ENCODE measurements around the gene STRADA. TPM values are rescaled to one million over a fixed set of nuclear protein-coding genes. Genes with fewer than 3 reads are reported as not detected.
A peak's percentile ranks its signal among the peaks of the same experiment; 100 is the strongest.

STRADA gene
- total RNA-seq, 2 experiments from 2014 or later = 73.2 to 76.3 TPM

DNA sequence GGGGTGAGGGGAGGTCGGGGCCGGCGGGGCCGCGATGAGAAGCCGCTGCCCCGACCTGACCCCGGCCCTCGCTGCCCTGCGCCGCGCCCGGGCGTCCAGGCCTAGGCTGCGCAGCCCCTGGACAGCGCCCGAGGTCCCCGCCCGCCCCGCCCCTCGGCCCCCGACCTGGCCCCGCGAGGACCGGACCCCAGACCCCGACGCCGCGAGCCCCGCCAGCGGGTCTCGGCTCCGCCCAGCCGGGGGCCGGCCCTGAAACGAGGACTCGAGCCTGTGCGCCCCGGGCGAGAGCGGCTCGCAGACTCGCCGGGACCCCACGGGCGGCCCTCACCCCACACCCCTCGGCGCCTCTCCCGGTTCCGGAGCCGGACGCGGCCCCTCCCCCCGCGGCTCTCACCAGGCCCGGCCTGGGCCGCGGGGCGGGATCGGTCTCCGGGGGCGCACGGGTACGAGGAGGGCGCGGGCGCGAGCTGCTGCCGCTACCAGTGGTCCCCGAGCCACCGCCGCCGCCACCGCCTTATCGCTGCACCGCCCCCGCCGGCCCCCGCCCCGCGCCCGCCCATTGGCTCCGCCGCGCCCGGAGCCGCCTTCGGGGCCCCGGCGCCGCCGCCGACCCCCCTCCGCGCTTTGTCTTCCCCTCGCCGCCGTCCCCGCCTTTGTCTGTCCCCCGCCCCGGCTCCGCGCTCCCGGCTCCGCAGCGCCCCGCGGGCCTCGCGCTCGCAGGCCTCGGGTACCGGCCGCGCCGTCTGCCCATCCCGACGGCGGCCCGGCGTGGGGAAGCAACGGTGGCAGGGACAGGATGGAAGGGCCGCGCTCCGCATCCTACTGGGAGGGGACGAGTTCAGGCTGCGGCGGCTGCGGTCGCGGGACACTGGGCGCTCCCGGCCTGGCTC, 41.7 kb downstream of the STRADA start, which contains the start of gene LIMD2:
Gene LIMD2 (minus strand): TSS at position 488 of the 890 bp plus-strand sequence. CDS start 827 bp downstream, outside the sequence.
- peaks cover 42% of the 10 kb centered on the region for H3K36me3 Mint-ChIP-seq (ENCODE audit: low read depth)
- H3K9me3 Mint-ChIP-seq = no peaks in the 10 kb centered on the region
- H3K4me1 Mint-ChIP-seq (ENCODE audit: low read depth) = peaks cover 69% of the 10 kb centered on the region
- peak; percentile 80 for DNase-seq
- CTCF ChIA-PET = interaction anchor here (1.9 kb wide), 1 partner anchor 43 kb away, joined by 6 read pairs; no protein-coding TSS in a partner anchor
- H3K27me3 Mint-ChIP-seq (ENCODE audit: low read depth) = no peaks in the 10 kb centered on the region
- H3K4me3 Mint-ChIP-seq = peak within 1 kb of the TSS; percentile 84
- intact Hi-C loops (cut with micrococcal nuclease) = loop anchor here (1.0 to 5.0 kb wide), 5 partner anchors 78 to 321 kb away; partner anchors contain the start of genes CYB561, DCAF7, ICAM2 and MAP3K3
- H3K27ac Mint-ChIP-seq = peak within 1 kb of the TSS; percentile 97

- peak; percentile 92 for DNase-seq
- peak overlapping the region; percentile 83 for H3K4me3 Mint-ChIP-seq
- CTCF ChIA-PET = interaction anchor here (0.9 to 1.6 kb wide), 13 partner anchors 9 to 273 kb away, joined by 3 to 14 read pairs (median 3); partner anchors contain the start of genes CCDC47 and DDX42
- no peaks in the 10 kb centered on the region for H3K27me3 Mint-ChIP-seq (ENCODE audit: low read depth)
- H3K36me3 Mint-ChIP-seq (ENCODE audit: low read depth) = peaks cover 39% of the 10 kb centered on the region
- H3K9me3 Mint-ChIP-seq = no peaks in the 10 kb centered on the region
- H3K27ac Mint-ChIP-seq = peak overlapping the region; percentile 92
- peaks cover 70% of the 10 kb centered on the region for H3K4me1 Mint-ChIP-seq (ENCODE audit: low read depth)
- intact Hi-C loops (cut with micrococcal nuclease) = loop anchor here (1.0 to 5.0 kb wide), 9 partner anchors 11 to 322 kb away; partner anchors contain the start of genes CCDC47, CYB561, DCAF7 and FTSJ3
These were observed 42.5 kb downstream of the STRADA start for GRCh38 chr17:63698886-63699637.

GRCh38 chr17:63698381-63698885, 43.2 kb downstream of the STRADA start:
- Mint-ChIP-seq H3K27me3 (ENCODE audit: low read depth) (no peaks in the 10 kb centered on the region), H3K9me3 (no peaks in the 10 kb centered on the region), H3K36me3 (ENCODE audit: low read depth) (peaks cover 33% of the 10 kb centered on the region), H3K27ac (peak overlapping the region; percentile 92), H3K4me3 (peak overlapping the region; percentile 83), H3K4me1 (ENCODE audit: low read depth) (peaks cover 67% of the 10 kb centered on the region)
- peak; percentile 49 for DNase-seq
- intact Hi-C loops (cut with micrococcal nuclease) = loop anchor here (1.0 to 5.0 kb wide), 9 partner anchors 12 to 322 kb away; partner anchors contain the start of genes CCDC47, CYB561, DCAF7 and FTSJ3
- CTCF ChIA-PET = interaction anchor here (0.7 to 1.6 kb wide), 16 partner anchors 10 to 273 kb away, joined by 3 to 14 read pairs (median 3); partner anchors contain the start of genes CCDC47, DDX42 and MAP3K3

- Mint-ChIP-seq H3K27ac (peak overlapping the region; percentile 92), H3K4me1 (ENCODE audit: low read depth) (peaks cover 62% of the 10 kb centered on the region), H3K4me3 (peak overlapping the region; percentile 83), H3K36me3 (ENCODE audit: low read depth) (peaks cover 26% of the 10 kb centered on the region), H3K27me3 (ENCODE audit: low read depth) (no peaks in the 10 kb centered on the region), H3K9me3 (no peaks in the 10 kb centered on the region)
- DNase-seq = peak; percentile 88
- intact Hi-C loops (cut with micrococcal nuclease) = loop anchor here (1.0 to 5.0 kb wide), 9 partner anchors 13 to 323 kb away; partner anchors contain the start of genes CCDC47, CYB561, DCAF7 and FTSJ3
- CTCF ChIA-PET = interaction anchor here (0.7 to 2.2 kb wide), 23 partner anchors 10 to 272 kb away, joined by 3 to 14 read pairs (median 3); partner anchors contain the start of genes CCDC47, DDX42 and MAP3K3
These were observed 44.0 kb downstream of the STRADA start for GRCh38 chr17:63697341-63698286.

GRCh38 chr17:63696381-63696961, 45.1 kb downstream of the STRADA start:
- Mint-ChIP-seq H3K4me1 (ENCODE audit: low read depth) (peaks cover 52% of the 10 kb centered on the region), H3K27ac (peak overlapping the region; percentile 92), H3K36me3 (ENCODE audit: low read depth) (peaks cover 20% of the 10 kb centered on the region), H3K9me3 (no peaks in the 10 kb centered on the region), H3K27me3 (ENCODE audit: low read depth) (no peaks in the 10 kb centered on the region), H3K4me3 (peak overlapping the region; percentile 83)
- CTCF ChIA-PET = interaction anchor here (0.7 to 2.2 kb wide), 7 partner anchors 9 to 271 kb away, joined by 3 to 8 read pairs (median 4); no protein-coding TSS in a partner anchor
- intact Hi-C loops (cut with micrococcal nuclease) = loop anchor here (5.0 kb wide), 2 partner anchors 249 to 269 kb away; partner anchors contain the start of gene CYB561
- peak; percentile 67 for DNase-seq

DNA sequence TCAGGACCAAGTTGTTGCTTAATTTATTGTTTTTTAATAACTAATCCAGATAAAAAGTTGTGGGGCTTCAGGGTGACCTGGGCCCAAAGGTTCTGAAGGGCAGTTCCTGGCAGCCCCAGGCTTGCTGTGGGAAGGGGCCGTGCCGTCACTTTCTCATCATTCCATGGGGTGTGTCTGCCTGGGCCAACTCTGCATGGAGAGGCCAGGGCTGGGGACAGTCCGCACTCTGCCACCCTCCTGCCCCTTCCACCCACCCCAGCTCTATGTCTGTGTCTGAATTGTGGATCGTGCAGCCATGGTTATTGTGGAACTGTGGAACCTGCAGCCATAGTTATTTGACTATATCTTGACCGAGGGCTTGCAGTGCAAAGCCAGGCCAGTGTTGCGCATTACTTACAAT, 45.7 kb downstream of the STRADA start:
- Mint-ChIP-seq H3K4me1 (ENCODE audit: low read depth) (peaks cover 48% of the 10 kb centered on the region), H3K9me3 (no peaks in the 10 kb centered on the region), H3K27ac (peak overlapping the region; percentile 92), H3K36me3 (ENCODE audit: low read depth) (peaks cover 16% of the 10 kb centered on the region), H3K27me3 (ENCODE audit: low read depth) (no peaks in the 10 kb centered on the region), H3K4me3 (no peak overlapping the region)
- DNase-seq = no peak
- intact Hi-C loops (cut with micrococcal nuclease) = loop anchor here (5.0 kb wide), 2 partner anchors 249 to 269 kb away; partner anchors contain the start of gene CYB561
- CTCF ChIA-PET = interaction anchor here (0.9 to 2.2 kb wide), 4 partner anchors 8 to 61 kb away, joined by 3 to 8 read pairs (median 4); no protein-coding TSS in a partner anchor

DNA sequence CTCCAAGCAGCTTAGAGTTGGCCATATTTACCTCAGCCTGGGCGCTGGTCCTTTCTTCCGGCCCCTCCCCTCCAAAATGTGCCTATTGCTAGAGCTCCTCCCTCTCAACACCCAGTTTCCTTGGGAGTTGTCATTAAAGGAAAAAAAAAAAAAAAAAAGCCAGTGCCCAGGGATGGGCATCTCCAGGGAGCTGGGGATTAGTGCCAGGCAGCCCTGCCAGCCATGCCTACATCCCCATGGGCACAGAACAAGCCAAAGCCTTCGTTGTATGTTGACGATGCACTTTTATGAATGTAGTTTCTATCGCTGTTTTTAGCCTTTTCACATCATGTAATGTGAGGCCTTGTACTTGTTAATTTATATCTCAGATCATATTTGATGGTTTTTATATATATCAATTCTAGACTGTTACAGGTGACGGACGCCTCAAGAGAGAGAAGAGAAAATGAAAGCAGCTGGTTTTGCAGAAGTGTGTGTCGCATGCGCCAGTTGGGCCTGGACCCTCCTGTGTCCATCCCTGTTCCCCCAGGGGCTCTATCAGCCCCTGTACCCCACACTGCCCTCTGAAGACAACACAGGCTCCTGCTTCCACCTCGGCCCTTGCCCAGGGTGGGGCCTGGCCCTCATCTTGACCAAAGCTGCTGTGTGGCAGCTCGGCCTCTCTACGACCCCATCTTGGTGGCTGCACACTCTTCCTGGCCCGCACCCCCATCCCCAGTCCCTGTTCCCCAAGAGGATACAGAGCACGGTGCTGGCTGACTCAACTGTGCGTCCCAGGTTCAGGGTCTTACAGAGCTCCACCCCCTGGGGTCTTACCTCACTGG, 46.4 kb downstream of the STRADA start:
- DNase-seq = no peak
- CTCF ChIA-PET = interaction anchor here (0.6 to 2.2 kb wide), 5 partner anchors 15 to 124 kb away, joined by 3 to 8 read pairs (median 4); no protein-coding TSS in a partner anchor
- Mint-ChIP-seq H3K9me3 (no peaks in the 10 kb centered on the region), H3K27me3 (ENCODE audit: low read depth) (no peaks in the 10 kb centered on the region), H3K36me3 (ENCODE audit: low read depth) (peaks cover 16% of the 10 kb centered on the region), H3K27ac (peak overlapping the region; percentile 92), H3K4me1 (ENCODE audit: low read depth) (peaks cover 48% of the 10 kb centered on the region), H3K4me3 (no peak overlapping the region)
- intact Hi-C loops (cut with micrococcal nuclease) = loop anchor here (5.0 kb wide), 2 partner anchors 248 to 268 kb away; partner anchors contain the start of gene CYB561

GRCh38 chr17:63694229-63694949, 47.2 kb downstream of the STRADA start:
- Mint-ChIP-seq H3K9me3 (no peaks in the 10 kb centered on the region), H3K4me1 (ENCODE audit: low read depth) (peaks cover 48% of the 10 kb centered on the region), H3K36me3 (ENCODE audit: low read depth) (peaks cover 16% of the 10 kb centered on the region), H3K27ac (peak overlapping the region; percentile 92), H3K27me3 (ENCODE audit: low read depth) (no peaks in the 10 kb centered on the region), H3K4me3 (no peak overlapping the region)
- intact Hi-C loops (cut with micrococcal nuclease) = no loop called here
- CTCF ChIA-PET = interaction anchor here (0.5 to 1.7 kb wide), 6 partner anchors 9 to 123 kb away, joined by 3 to 6 read pairs (median 4); no protein-coding TSS in a partner anchor
- no peak for DNase-seq

- Mint-ChIP-seq H3K27ac (peak overlapping the region; percentile 92), H3K27me3 (ENCODE audit: low read depth) (no peaks in the 10 kb centered on the region), H3K36me3 (ENCODE audit: low read depth) (peaks cover 15% of the 10 kb centered on the region), H3K4me3 (no peak overlapping the region), H3K4me1 (ENCODE audit: low read depth) (peaks cover 48% of the 10 kb centered on the region), H3K9me3 (no peaks in the 10 kb centered on the region)
- no peak for DNase-seq
- intact Hi-C loops (cut with micrococcal nuclease) = no loop called here
- CTCF ChIA-PET = interaction anchor here (0.5 to 1.7 kb wide), 7 partner anchors 9 to 85 kb away, joined by 3 to 8 read pairs (median 4); partner anchors contain the start of gene MAP3K3
These were observed 48.0 kb downstream of the STRADA start for GRCh38 chr17:63693411-63694113.
